NCI-H1694 treated with DMSO at 0.1 percent for 48 hours (cell line): ENCODE data around the gene TGFBR2.

Experiments used
- DNase-seq: peaks from one replicate; lab custom pipeline; 2025; lab: John Stamatoyannopoulos, UW

The TGFBR2 gene

DNA sequence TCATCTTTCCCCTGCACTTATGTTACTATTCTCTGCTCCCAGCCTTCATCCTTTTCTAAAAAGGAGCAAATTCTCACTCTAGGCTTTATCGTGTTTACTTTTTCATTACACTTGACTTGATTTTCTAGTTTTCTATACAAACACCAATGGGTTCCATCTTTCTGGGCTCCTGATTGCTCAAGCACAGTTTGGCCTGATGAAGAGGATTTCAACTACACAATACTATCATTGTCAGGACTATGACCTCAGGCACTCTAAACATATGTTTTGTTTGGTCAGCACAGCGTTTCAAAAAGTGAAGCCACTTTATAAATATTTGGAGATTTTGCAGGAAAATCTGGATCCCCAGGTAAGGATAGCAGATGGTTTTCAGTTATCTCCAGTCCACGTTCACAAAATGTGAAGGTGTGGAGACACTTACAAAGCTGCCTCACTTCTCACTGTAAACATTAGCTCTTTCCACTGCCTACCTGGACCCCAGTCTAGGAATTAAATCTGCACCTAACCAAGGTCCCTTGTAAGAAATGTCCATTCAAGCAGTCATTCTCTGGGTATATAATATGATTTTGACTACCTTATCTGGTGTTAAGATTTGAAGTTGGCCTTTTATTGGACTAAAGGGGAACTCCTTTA lies 86.2 kb downstream of the TGFBR2 start:
- no peak for DNase-seq

DNA sequence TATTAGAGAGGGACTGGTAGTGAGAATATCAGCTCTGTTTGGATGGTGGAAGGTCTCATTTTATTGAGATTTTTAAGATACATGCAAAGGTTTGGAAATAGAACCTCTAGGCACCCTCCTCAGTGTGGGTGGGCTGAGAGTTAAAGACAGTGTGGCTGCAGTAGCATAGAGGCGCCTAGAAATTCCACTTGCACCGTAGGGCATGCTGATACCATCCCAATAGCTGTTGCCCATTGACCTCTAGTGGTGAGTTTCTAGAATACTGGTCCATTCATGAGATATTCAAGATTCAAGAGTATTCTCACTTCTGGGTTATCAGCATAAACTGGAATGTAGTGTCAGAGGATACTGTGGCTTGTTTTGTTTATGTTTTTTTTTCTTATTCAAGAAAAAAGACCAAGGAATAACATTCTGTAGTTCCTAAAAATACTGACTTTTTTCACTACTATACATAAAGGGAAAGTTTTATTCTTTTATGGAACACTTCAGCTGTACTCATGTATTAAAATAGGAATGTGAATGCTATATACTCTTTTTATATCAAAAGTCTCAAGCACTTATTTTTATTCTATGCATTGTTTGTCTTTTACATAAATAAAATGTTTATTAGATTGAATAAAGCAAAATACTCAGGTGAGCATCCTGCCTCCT lies 87.2 kb downstream of the TGFBR2 start:
- peak; percentile 48 for DNase-seq

DNA sequence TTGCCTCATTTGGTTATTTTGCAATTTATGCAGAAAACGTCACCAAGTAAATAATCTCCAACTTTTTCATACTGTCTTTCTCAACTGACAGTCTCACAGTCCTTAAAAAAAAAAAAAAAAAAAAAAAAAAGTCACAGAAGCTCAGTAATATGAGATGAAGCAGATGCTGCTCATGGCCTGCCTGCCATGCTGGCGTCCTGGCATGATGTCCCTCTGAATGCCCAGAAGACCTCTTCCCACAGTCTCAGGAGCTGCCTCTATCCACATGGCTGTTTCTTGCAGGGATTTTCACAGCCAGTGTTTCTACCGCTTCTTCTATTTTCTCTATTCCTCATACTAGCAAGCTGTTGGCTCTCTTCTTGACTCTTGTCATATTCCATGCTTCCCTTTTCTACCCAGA lies 87.7 kb downstream of the TGFBR2 start:
- DNase-seq = no peak

DNA sequence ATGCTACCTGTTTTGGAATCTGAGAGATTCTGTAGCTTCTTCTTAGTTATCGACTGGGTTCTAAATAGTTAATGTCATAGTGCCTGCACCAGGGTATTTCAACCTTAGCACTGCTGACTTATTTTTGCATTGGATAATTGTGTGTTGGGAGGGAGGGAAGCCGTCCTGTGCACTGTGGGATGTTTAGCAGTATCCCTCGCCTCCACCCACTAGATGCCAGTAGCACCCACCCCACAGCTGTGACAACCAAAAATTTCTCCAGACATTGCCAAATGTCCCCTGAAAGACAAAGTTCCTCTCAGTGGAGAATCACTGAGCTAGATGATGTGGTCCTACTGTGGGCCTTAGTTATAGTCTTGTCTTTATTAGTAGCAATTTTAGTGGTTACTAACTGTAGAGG lies 88.3 kb downstream of the TGFBR2 start:
- no peak for DNase-seq

DNA sequence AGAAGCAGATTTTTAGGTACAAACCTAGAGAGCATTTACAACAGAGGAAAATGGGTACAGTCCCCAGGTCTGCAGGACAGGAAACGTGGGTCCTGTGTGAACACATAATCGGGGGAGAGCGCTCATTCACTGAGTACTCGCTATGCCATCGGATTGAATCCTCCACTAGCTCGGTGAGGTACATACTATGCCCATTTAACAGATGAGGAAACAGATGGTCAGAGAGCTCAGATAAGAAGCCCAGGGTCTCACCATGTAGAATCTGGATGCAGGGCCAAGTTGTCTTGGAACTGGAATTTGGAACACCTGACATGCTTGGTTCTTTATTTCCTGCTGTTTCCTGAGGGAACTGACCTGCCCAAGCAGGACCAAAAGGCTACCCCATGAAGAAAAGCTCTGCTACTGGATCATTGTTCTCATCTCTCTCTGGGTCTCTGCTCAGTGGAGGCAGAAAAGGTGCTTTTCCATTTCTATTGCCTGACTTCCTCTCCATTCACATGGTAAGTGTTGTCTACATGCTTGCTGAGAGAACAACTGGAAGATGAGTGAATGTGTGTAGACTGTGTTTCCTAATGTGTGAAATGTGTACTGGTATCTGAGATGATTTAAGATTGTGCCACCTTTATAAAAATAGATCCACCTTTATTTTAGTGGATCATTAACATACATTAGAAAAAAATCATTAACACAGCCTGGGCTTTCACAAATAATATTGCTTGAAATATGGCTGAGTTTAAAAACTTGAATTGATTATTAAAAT lies 89.1 kb downstream of the TGFBR2 start:
- no peak for DNase-seq

DNA sequence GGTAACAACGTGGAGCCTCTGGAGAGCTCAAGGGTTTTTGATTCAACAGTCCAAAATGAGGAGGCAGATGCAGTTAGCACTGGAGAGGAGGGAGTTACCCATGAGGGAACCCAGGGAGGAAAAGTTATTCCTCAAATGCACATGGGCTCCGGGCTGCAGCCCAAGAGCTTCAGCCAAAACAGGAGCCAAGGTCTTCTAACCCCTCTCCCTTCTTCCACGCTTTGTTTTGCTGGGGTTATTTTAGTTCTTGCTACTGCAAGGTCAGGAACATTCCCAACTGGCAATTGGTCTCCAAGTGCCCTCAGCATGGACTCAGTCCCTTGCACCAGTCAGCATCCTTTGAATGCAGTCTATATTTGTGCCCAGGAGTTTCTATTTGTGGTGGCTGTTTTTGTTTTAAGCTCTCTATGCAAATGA lies 90.0 kb downstream of the TGFBR2 start:
- DNase-seq = no peak

DNA sequence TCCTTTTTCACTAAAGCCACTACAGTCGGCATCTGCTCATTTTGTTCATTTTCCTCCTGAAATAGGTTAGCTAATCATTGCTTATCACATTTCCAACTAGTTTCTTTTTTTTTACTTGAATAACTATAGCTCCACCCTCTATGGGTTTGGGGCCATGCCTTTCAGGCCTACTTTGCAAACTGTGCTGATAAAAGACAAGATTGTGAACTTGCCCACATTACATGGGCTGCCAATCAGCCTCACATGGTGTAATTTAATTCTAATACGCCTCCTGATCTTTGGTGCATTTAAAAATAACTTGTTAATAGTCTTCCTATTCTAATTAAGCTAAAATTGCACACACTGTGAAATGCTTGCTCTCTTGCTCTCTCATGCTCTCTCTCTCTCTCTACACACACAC lies 90.5 kb downstream of the TGFBR2 start:
- no peak for DNase-seq

DNA sequence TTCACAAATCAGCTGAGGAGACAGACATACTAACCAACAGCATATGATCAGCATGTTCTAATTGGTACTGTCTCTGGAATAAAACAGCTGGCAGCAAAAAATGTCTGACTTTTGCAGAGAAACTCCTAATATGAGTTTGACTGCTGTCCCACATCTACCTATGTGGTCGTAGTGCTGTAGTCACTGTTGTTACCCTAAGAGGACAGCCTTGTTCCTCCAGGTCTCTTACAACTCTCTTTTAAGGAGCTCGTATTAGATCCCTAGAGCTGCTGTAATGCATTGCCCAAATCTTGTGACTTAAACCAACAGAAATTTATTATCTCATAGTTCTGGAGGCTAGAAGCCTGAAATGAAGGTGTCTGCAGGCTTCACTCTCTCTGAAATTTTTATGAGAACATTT lies 92.1 kb downstream of the TGFBR2 start:
- no peak for DNase-seq

DNA sequence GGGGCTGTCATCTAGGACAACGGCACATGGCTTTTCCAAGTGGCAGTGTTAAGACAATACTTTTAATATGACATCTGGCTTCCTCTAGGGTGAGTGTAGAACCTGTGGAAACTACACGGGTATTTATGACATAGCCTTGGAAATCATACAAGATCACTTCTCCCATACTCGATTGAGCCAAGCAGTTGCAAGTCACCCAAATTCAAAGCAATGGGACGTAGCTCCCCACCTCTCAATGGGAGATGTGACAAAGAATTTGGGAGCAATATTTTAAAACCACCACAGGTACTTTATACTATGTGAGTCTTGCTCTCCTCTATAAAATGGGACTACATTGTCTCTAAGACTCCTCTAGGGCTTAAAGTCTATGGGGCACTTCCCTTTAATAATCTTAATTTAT lies 93.5 kb downstream of the TGFBR2 start:
- DNase-seq = no peak

DNA sequence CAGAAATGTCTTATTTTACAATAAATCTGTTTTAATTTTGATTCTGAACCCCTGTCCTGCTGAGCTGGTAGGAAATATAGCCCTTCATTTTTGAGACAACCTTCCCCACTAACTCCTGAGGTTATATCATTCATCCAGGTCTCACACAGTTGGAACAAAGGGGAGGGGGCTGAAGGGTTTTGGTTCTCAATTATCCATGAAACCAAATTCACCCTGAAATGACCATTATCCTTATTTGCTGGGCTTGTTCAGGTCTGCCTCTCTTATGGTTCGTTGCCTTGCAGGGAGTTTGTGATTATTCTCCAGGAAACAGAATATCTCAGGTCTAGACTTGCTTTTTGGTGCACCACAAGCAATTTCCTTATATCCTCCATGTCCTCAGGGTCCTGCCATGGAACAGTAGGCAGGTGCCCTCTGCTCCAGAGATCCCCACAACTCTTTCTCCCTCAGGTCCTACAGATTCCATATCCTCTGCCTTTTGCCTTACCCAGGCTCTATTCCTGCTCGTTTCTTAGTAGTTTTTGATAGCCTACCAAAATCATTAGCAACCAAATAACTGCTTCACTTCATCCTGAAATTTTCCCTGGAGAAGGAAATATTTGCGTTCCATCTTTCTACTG lies 94.4 kb downstream of the TGFBR2 start:
- DNase-seq = no peak

DNA sequence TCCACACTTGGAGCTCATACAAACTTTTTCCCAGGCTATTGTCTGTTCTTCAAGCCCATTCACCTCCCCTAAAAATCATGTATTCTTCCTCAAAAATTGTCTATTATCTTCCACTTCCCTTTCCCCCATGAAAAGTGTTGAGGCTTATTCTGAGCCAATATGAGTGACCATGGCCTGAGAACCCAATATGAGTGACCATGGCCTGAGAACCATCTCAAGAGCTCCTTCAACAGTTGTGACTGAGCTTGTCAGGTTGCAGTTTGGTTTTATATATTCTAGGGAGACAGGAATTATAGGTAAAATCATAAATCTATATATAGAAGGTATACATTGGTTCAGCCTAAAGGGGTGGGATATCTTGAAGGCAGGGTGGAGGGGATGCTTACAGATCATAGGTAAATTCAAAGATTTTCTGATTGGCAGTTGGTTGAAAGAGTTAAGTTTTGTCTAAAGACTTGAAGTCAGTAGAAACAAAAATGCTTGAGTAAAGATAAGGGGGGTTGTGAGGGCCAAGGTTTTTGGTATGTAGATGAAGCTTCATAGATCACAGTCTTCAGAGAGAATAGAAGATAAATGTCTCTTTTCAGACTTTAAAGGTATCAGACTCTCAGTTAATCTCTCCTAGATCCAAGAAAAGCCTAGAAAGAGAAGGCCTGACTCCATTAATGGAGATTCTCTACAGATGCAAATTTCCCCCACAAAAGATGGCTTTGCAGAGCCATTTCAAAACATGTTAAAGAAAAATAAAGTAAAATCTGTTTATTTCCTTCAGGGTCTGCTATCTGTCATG lies 95.8 kb downstream of the TGFBR2 start:
- DNase-seq = no peak

DNA sequence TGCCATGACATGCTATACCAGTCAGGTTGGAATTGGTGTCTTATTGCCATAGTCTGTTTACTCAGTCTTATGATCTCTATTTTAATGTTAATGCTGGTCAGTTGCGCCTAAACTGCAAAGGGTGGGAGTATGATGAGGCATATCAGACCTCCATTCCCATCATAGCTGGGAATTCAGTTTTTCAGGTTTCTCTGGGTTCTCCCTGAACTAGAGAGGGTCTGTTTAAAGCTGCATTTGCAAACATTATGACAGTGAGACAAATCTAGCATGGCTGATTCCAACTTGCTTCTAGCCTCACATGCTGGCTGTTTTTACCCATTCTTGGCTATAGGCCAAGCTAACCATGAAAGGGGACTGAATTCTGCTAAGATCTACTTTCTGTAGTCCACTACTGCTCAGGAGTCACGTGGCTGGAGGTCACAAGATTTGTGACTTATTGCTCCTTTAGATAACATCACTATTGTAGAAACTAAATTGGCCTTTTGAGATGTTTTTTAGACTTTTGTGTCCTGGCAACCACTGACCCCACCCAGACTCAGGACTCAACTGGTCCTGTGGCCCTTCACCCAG lies 96.5 kb downstream of the TGFBR2 start:
- no peak for DNase-seq

DNA sequence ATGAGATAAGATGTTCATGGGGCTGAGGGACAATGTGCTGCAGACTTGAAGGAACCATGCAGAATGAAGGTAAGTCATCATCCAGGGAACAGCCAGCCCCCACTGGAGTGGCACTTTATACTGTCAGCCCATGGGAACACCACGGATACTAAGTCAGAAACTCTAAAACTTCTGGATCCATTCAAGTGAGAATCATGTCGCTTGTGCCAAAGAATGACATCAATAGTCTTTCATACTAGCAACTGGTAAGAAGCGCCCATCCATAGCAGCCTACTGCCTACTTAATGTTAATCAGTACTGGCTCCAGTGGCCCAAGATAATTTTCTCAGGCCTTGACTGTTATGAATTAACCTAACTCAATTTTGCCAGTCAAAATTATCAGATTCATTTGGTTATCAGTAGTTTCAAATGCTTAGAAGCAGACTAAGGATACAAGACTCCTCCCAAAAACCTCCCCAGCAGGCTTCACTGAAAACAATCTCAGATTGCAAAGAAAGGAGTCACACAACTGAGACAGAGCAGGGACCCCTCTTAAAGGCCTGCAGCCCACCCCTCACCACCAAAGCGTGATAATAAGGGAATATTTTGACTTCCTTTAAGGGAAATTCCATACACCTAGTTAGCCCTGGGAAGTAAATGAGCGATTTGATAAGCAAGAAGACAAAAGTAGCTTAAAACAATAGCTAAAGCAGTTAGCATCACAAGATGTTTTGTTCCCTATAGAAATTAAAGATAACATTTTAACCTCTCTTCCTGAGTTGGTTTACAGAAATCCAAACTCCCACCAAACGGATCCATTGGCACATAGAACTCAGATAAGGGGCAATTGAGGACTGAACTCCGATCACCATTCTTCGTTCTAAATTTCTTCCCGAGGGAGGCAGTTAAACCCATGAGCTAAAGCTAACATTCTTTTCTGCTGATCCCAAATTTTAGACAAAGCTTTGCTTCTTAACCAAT lies 98.8 kb downstream of the TGFBR2 start:
- no peak for DNase-seq

DNA sequence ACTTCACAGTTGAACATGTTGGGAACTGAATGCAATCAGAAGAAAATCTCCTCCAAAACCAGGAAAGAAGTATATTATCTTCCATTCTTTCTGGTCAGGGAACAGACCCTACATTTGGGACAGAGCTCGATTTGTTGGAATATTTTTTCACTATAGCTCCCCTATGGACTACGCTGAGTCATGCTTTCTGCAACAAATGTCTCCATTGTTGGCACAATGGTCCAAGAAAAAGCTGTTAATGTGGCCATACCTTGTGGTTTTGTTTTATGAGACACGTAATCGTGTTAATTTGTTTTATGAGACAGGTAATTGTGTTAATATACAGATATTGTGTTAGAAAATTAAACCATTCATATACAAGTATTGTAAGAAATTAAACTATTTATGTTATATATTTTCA lies 101.4 kb downstream of the TGFBR2 start:
- no peak for DNase-seq

DNA sequence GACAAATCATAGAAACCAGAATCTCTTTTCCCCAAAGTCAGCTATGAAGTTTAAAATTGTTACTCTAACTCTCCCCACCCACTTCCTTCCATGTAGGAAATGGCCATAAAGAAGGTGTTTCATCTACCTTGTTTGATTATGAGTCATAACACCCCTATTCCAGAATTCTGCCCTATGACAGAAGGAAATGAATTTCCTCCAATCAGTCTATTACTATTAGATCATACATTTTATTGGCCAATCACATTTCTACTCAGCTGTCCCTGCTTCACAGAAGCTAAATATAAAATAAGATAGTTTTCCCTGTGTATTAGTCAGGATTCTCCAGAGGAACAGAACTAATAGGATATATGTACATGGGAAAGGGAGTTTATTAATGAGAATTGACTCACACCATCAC lies 102.1 kb downstream of the TGFBR2 start:
- no peak for DNase-seq

DNA sequence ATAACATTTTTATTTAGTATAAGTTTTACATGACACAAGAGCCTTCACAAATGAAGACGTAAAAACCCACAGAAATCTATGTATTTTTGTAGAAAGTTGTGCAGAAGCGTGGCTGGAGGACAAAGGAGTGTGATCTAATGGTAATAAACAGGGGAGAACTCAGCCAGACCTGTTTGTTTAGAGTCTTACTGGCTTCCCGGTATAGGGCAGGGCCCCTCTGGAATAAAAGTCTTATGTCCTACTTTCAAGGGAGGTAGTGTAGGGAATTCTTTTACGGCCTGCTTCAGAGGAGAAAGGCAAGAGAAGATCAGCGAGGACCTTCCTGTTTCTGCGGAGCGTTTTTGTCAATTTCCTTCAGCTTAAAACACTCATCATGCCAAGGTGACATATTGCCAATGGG lies 103.6 kb downstream of the TGFBR2 start:
- DNase-seq = no peak

DNA sequence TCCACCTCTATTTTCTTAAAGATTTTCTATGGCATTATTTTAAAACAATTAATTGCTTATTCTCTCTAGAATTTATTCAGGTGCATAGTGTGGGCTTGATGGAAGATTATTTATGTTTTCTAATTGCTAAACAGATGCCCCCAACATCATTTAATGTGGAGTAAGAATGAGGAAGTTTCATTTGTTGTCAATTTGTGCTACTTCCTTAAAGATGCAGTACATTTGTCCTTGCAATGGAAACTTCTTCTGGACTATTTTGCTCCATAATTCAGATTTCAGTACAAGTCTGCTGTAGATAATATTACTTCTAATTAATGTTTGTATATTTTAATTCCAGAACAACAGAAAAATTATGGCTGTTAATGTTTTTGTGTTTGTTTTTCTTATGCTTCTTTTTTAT lies 104.8 kb downstream of the TGFBR2 start:
- no peak for DNase-seq

DNA sequence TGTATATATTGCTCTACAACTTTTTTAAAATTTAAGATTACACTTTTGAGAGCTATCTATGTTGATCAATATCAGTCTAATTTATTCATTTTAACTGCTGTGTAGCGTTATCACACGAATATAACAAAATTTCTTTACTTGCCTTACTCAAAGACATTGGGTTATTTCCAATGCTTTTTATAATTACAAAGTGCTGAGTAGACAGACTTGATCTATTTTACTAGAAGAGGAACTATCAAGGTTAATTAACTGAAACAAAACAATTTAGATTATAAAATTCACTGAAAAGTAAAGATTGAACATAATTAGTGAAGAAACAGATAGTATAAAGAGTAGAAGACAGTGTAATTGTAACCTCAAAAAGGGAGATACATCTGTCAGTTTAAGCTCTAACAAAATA lies 105.5 kb downstream of the TGFBR2 start:
- no peak for DNase-seq

DNA sequence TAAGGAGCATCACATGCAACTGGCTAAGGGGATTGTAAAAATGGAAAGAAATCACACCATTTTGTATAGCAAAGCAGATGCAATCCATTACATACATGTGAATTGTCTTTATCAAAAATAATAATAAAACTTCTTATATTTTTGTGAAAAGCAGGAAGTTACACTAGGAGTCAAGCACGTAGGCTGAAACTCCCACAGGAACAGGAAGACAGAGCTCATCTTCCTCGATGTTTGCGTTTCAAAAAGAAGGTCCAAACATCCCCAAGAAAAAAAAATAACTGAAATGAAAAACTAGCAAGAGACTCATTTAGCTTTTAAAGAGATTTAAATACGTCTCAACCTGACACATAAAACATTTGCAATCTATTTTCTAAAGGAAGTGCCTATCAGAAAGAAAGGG lies 106.6 kb downstream of the TGFBR2 start:
- no peak for DNase-seq

DNA sequence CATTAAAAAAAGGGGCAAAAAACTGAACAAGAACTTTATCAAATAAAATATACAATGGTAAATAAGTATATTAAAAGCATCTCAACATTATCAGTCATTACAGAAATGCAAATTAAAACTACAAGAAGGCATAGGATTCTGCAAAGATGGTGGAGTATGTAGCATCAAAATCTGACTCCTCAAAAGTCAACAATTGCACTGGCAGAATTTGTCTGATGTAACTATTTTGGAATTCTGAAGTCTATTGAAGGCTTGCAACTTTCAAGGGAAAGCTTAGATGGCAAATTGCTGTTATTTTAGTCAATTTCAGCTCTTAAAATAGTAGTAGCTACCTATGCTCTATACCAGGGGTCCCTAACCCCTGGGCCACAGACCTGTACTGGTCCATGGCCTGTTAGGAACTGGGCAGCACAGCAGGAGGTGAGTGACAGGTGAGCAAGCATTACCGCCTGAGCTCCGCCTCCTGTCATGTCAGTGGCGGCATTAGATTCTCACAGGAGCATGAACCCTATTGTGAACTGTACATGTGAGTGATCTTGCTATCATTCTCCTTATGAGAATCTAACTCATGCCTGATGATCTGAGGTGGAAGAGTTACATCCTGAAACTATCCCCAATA lies 107.6 kb downstream of the TGFBR2 start:
- DNase-seq = no peak
